Measurements from ENCODE around the gene CYTIP.

The CYTIP gene

GRCh38 chr2:157473581-157473980 is 29.7 kb upstream of the CYTIP start:
- no peak for TF ChIP-seq CTCF (IDR thresholded peaks at IDR 0.05; ENCODE audit: insufficient read depth, missing control alignments)
- no peak for FAIRE-seq
- DNase-seq (ENCODE audit: insufficient read length, low spot score): no peak

GRCh38 chr2:157471078-157471477 is 27.2 kb upstream of the CYTIP start:
- DNase-seq (ENCODE audit: insufficient read length, low spot score): no peak
- TF ChIP-seq CTCF (IDR thresholded peaks at IDR 0.05; ENCODE audit: insufficient read depth, missing control alignments): no peak
- FAIRE-seq: no peak

GRCh38 chr2:157470321-157470720 is 26.4 kb upstream of the CYTIP start:
- no peak for DNase-seq (ENCODE audit: insufficient read length, low spot score)
- no peak for FAIRE-seq
- no peak for TF ChIP-seq CTCF (IDR thresholded peaks at IDR 0.05; ENCODE audit: insufficient read depth, missing control alignments)

- no peak for TF ChIP-seq CTCF (IDR thresholded peaks at IDR 0.05; ENCODE audit: insufficient read depth, missing control alignments)
- no peak for FAIRE-seq
- DNase-seq (ENCODE audit: insufficient read length, low spot score): no peak
Observed at GRCh38 chr2:157469726-157470125, 25.8 kb upstream of the CYTIP start.

- DNase-seq (ENCODE audit: insufficient read length, low spot score) (no peak), FAIRE-seq (no peak)
- TF ChIP-seq CTCF (IDR thresholded peaks at IDR 0.05; ENCODE audit: insufficient read depth, missing control alignments): no peak
Observed at GRCh38 chr2:157468931-157469708, 25.2 kb upstream of the CYTIP start.

GRCh38 chr2:157466764-157467163 is 22.9 kb upstream of the CYTIP start:
- FAIRE-seq (no peak), DNase-seq (ENCODE audit: insufficient read length, low spot score) (no peak)
- no peak for TF ChIP-seq CTCF (IDR thresholded peaks at IDR 0.05; ENCODE audit: insufficient read depth, missing control alignments)

GRCh38 chr2:157465554-157465953 is 21.7 kb upstream of the CYTIP start:
- no peak for DNase-seq (ENCODE audit: insufficient read length, low spot score)
- no peak for FAIRE-seq
- TF ChIP-seq CTCF (IDR thresholded peaks at IDR 0.05; ENCODE audit: insufficient read depth, missing control alignments): no peak

All from D721Med (cell line).